Spleen (tissue), 7 donors: ENCODE measurements around the gene THSD4.

Experiments
- CTCF ChIP-seq, 11 experiments: fragments of 200-600 bp in 7 of 11; fragments of 450-650 bp in 4 of 11; sonication (generic) in 4 of 11; IDR thresholded peaks in 8 of 11; conservative IDR thresholded peaks in 3 of 11; 1 replicate in 7 of 11; 2 replicates in 4 of 11; pipeline versions ENCODE4 v1.4.0 to v1.8.0; 2016 to 2021; ENCODE audit warnings: antibody characterized with exemption in 11 of 11, inconsistent platforms in 4 of 11, mild to moderate bottlenecking in 1 of 11
- POLR2AphosphoS5 ChIP-seq, 3 donors: sonication (generic); formaldehyde crosslinking; IDR thresholded peaks; one replicate each; pipeline ENCODE4 v1.5.1; 2017; ENCODE audit warnings: antibody characterized with exemption in 3 of 3
- donor health status: DM: no; HTN: no; CAD: no; lungs with moderate emphysema.
- donor health status: DM: no; HTN: no; CAD: no.
- donor health status: DM: no; HTN: no; CAD: no.

GRCh38 chr15:71279757-71280141 lies 164.5 kb downstream of the THSD4 start:
- no peak for TF ChIP-seq CTCF (IDR thresholded peaks at IDR 0.05 in 8 of 11, conservative IDR thresholded peaks at IDR 0.05 in 3 of 11)
- TF ChIP-seq POLR2AphosphoS5 (IDR thresholded peaks at IDR 0.05): no peak
